HG03175 (cell line): ENCODE measurements around the gene SLC25A23.
"Not testable (repeated sequence)": the region's sequence is repeated elsewhere in the genome, so short reads cannot be mapped to it uniquely, and the experiment has no call there.

Experiments
- ATAC-seq: cut with Tn5 transposase; IDR thresholded peaks from one replicate; pipeline ENCODE4 v1.9.1; 2021; ENCODE audit warnings: mild to moderate bottlenecking, moderate library complexity; ENCODE audit not compliant: unreplicated experiment

Gene SLC25A23

GRCh38 chr19:6406401-6406800 is 53.2 kb downstream of the SLC25A23 start:
- no peak for ATAC-seq

DNA sequence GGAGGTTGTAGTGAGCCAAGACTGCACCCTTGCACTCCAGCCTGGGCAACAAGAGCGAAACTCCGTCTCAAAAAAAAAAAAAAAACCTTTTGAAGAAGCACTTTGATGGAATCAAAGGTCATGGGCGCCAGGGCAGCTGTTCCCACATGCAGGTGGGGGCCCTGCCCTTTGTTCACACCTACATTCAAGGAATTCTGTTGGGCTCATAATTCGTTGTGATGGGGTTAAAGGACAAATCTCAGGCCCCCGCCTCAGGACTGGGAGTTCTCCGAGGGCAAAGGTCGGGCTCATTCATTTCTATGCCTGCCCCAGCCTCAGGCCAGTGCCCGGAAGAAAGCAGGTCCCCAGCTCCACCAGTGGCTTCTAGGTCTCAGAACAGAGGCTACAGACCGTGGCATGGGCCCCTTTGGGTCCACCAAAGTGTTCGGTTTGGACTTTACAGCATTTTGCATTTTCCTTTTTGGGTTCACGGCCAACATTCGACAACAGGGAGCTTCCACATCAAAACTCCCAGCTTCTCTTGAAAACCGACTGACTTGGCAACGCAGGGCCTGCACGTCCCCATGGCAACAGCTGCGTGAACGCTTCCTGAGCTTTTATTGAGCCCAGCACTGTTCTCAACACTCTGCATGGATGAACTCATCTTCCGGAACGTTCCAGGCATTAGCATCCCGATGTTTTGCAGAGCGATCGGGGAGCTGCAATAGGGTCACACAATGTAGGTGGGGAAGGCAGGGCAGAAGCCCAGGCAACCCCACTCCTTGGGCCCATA is 56.6 kb downstream of the SLC25A23 start:
- ATAC-seq: no peak

GRCh38 chr19:6402058-6402457 is 57.5 kb downstream of the SLC25A23 start:
- ATAC-seq: no peak

GRCh38 chr19:6400062-6400944 is 59.3 kb downstream of the SLC25A23 start:
- ATAC-seq: not testable (repeated sequence)

- ATAC-seq: no peak
Observed at GRCh38 chr19:6396305-6396704, 63.3 kb downstream of the SLC25A23 start.

- ATAC-seq: no peak
Observed at GRCh38 chr19:6394831-6395230, 64.8 kb downstream of the SLC25A23 start.

- ATAC-seq: no peak
Observed at GRCh38 chr19:6393983-6394412, 65.6 kb downstream of the SLC25A23 start.

- peak; percentile 82 for ATAC-seq
Observed at GRCh38 chr19:6393074-6393982, 66.3 kb downstream of the SLC25A23 start, which contains the start of gene GTF2F1. TSS of gene GTF2F1 (minus strand) at chr19:6393164. CDS start at chr19:6392995, 169 bp downstream.

GRCh38 chr19:6392221-6393073 is 67.1 kb downstream of the SLC25A23 start:
- ATAC-seq: no peak
